Panc1 (cell line): ENCODE measurements around the gene SLC16A7. TPM values are rescaled to one million over a fixed set of nuclear protein-coding genes. Genes with fewer than 3 reads are reported as not detected.

Experiments used
- ATAC-seq: fragments of 200-7000 bp; cut with Tn5 transposase; 2 replicates; pipeline ENCODE4 v1.9.1; 2020; ENCODE audit warnings: mild to moderate bottlenecking, moderate library complexity
- BruUV-seq: library from RNA; stranded (reverse); fragments of 400-500 nt; replicated peaks from 2 replicates; lab custom pipeline; 2021; lab: Mats Ljungman, UMichigan
- CTCF ChIA-PET: fragments of 300-600 bp; sonication (Branson Sonifier 250); formaldehyde crosslinking; loops from one replicate; lab custom pipeline; 2022; ENCODE audit warnings: antibody characterized with exemption; lab: Charles Lee
- POLR2A ChIA-PET: fragments of 300-600 bp; sonication (Branson Sonifier 250); formaldehyde crosslinking; loops from one replicate; lab custom pipeline; 2022; ENCODE audit warnings: antibody characterized with exemption; lab: Charles Lee
- DNase-seq: peaks from one replicate; pipeline ENCODE4 v3.0.0-alpha.2; 2010; ENCODE audit warnings: low read depth, low spot score
- H3K27ac ChIP-seq: 2 replicates; pipeline ENCODE4 v1.5.1; 2011; ENCODE audit warnings: mild to moderate bottlenecking, low read length, inconsistent platforms
- H3K27me3 ChIP-seq: fragments of 200-500 bp; sonication (Bioruptor generic); 2 replicates; pipeline ENCODE4 v1.6.0; 2014; ENCODE audit warnings: low read length, inconsistent platforms; ENCODE audit not compliant: control insufficient read depth, insufficient read depth
- H3K36me3 ChIP-seq: fragments of 200-500 bp; sonication (Bioruptor generic); 2 replicates; pipeline ENCODE4 v1.5.1; 2014; ENCODE audit warnings: inconsistent platforms, mild to moderate bottlenecking, low read length, moderate library complexity; ENCODE audit not compliant: control insufficient read depth, insufficient read depth
- H3K4me1 ChIP-seq: 2 replicates; pipeline ENCODE4 v1.5.1; 2011; ENCODE audit warnings: inconsistent platforms, mild to moderate bottlenecking, low read length, moderate library complexity; ENCODE audit not compliant: control insufficient read depth, insufficient read depth
- H3K4me3 ChIP-seq, 2 experiments: 2 replicates each; pipeline ENCODE4 v1.5.1; 2011 to 2012; ENCODE audit warnings: low read depth in 2 of 2, low read length in 2 of 2, mild to moderate bottlenecking in 2 of 2, inconsistent platforms in 1 of 2, moderate library complexity in 1 of 2
- H3K9me3 ChIP-seq: fragments of 200-500 bp; sonication (Bioruptor generic); 2 replicates; pipeline ENCODE4 v1.5.1; 2014; ENCODE audit warnings: low read depth, mild to moderate bottlenecking, inconsistent platforms, low read length, moderate library complexity; ENCODE audit not compliant: control insufficient read depth, insufficient read depth
- CTCF ChIP-seq: fragments of 450-650 bp; IDR thresholded peaks from 2 replicates; pipeline ENCODE4 v1.5.1; 2017; ENCODE audit warnings: mild to moderate bottlenecking
- POLR2AphosphoS5 ChIP-seq: IDR thresholded peaks from 2 replicates; pipeline ENCODE4 v1.6.1; 2012; ENCODE audit warnings: mild to moderate bottlenecking, low read depth, low read length, moderate library complexity
- REST ChIP-seq, 2 experiments: IDR thresholded peaks; 2 replicates each; pipeline ENCODE4 v1.6.1; 2011 to 2012; ENCODE audit warnings: low read depth in 2 of 2, control low read depth in 1 of 2, low read length in 1 of 2, mild to moderate bottlenecking in 1 of 2, moderate library complexity in 1 of 2; ENCODE audit not compliant: insufficient read depth in 1 of 2
- SIN3A ChIP-seq: IDR thresholded peaks from 2 replicates; pipeline ENCODE4 v1.6.1; 2012; ENCODE audit warnings: low read depth, mild to moderate bottlenecking, low read length, moderate library complexity, borderline replicate concordance; ENCODE audit not compliant: insufficient read depth
- TCF7L2 ChIP-seq: IDR thresholded peaks from 2 replicates; pipeline ENCODE4 v1.6.1; 2011; ENCODE audit warnings: mild to moderate bottlenecking, low read depth, low read length, inconsistent platforms
- in situ Hi-C: cut with HindIII; loops from 2 replicates; pipeline ENCODE4 v1.10.0; 2016; ENCODE audit warnings: low sequenced_read_pairs, low pct_unique_long_range_greater_than_20kb
- intact Hi-C: fragments of 100-400 bp; cut with micrococcal nuclease; formaldehyde crosslinking; loops from one replicate; pipeline ENCODE4 v1.10.0; 2022; ENCODE audit not compliant: unreplicated experiment
- total RNA-seq: library from RNA; stranded (reverse); gene quantifications from one replicate; pipeline ENCODE4 v1.2.1, GENCODE V29; 2021; ENCODE audit not compliant: unreplicated experiment

Gene SLC16A7
- total RNA-seq, 1 experiment from 2014 or later: 0.33 TPM

GRCh38 chr12:59823567-59823966, 227.7 kb downstream of the SLC16A7 start:
- H3K4me1 ChIP-seq: no peaks in the 10 kb centered on the region
- no peak for ATAC-seq
- no TSS peak for BruUV-seq
- H3K9me3 ChIP-seq: no peaks in the 10 kb centered on the region
- H3K36me3 ChIP-seq: no peaks in the 10 kb centered on the region
- in situ Hi-C loops: no loop called here
- ChIA-PET CTCF (no interaction called here), POLR2A (no interaction called here)
- no peak for TF ChIP-seq SIN3A
- no peaks in the 10 kb centered on the region for H3K27me3 ChIP-seq
- H3K4me3 ChIP-seq: no peak overlapping the region
- DNase-seq: no peak
- intact Hi-C loops: no loop called here
- no peak overlapping the region for H3K27ac ChIP-seq

GRCh38 chr12:59827767-59828166, 231.9 kb downstream of the SLC16A7 start:
- Histone ChIP-seq H3K4me1 (no peaks in the 10 kb centered on the region), H3K4me3 (no peak overlapping the region), H3K36me3 (no peaks in the 10 kb centered on the region), H3K27me3 (no peaks in the 10 kb centered on the region), H3K27ac (no peak overlapping the region), H3K9me3 (no peaks in the 10 kb centered on the region)
- intact Hi-C loops (no loop called here), in situ Hi-C loops (no loop called here)
- DNase-seq (no peak), ATAC-seq (no peak)
- POLR2A ChIA-PET: no interaction called here
- TF ChIP-seq REST (IDR thresholded peaks at IDR 0.05; ENCODE audit: insufficient read depth in 1 of 2, low read depth in 2 of 2, low read length in 1 of 2) (no peak), CTCF (no peak), TCF7L2 (no peak), POLR2AphosphoS5 (no peak), SIN3A (no peak)
- BruUV-seq: no TSS peak
- CTCF ChIA-PET: no interaction called here

- intact Hi-C loops (no loop called here), in situ Hi-C loops (no loop called here)
- no peaks in the 10 kb centered on the region for H3K36me3 ChIP-seq
- H3K4me1 ChIP-seq: no peaks in the 10 kb centered on the region
- H3K27me3 ChIP-seq: no peaks in the 10 kb centered on the region
- POLR2A ChIA-PET: no interaction called here
- DNase-seq (no peak), ATAC-seq (no peak)
- TF ChIP-seq REST (IDR thresholded peaks at IDR 0.05; ENCODE audit: insufficient read depth in 1 of 2, low read depth in 2 of 2, low read length in 1 of 2) (no peak), SIN3A (no peak), POLR2AphosphoS5 (no peak), CTCF (no peak)
- no peak overlapping the region for H3K27ac ChIP-seq
- no peak overlapping the region for H3K4me3 ChIP-seq
- no TSS peak for BruUV-seq
- CTCF ChIA-PET: no interaction called here
- no peaks in the 10 kb centered on the region for H3K9me3 ChIP-seq
Measured at GRCh38 chr12:59828521-59828920, 232.7 kb downstream of the SLC16A7 start.
